Fibroblast of lung (primary cell): Measurements from ENCODE around the gene PRKCA. TPM values are rescaled to one million over a fixed set of nuclear protein-coding genes. Genes with fewer than 3 reads are reported as not detected.

Experiments used
- DNase-seq, 2 donors: peaks; one replicate each; pipeline versions ENCODE4 v3.0.0 to v3.0.0-alpha.2; 2010; ENCODE audit warnings: low read depth in 2 of 2
- H2AFZ ChIP-seq: 2 replicates; pipeline ENCODE4 v1.5.1; 2012; ENCODE audit warnings: low read length, control low read depth, inconsistent platforms
- H3K27ac ChIP-seq: 2 replicates; pipeline ENCODE4 v1.5.1; 2011; ENCODE audit warnings: low read length, control low read depth; ENCODE audit not compliant: insufficient read depth
- H3K27me3 ChIP-seq: 2 replicates; pipeline ENCODE4 v1.5.1; 2011; ENCODE audit warnings: mild to moderate bottlenecking, low read length; ENCODE audit not compliant: control insufficient read depth, insufficient read depth
- H3K36me3 ChIP-seq: 2 replicates; pipeline ENCODE4 v1.5.1; 2011; ENCODE audit warnings: low read length; ENCODE audit not compliant: control insufficient read depth, insufficient read depth
- H3K4me1 ChIP-seq: 2 replicates; pipeline ENCODE4 v1.5.1; 2011; ENCODE audit warnings: low read length; ENCODE audit not compliant: control insufficient read depth, insufficient read depth; ENCODE audit errors: extremely low read depth
- H3K4me2 ChIP-seq: 2 replicates; pipeline ENCODE4 v1.5.1; 2011; ENCODE audit warnings: low read length, control low read depth; ENCODE audit not compliant: insufficient read depth; ENCODE audit errors: extremely low read depth
- H3K4me3 ChIP-seq, 4 experiments: fragments of 200-600 bp in 1 of 4; sonication (generic) in 1 of 4; replicated peaks in 1 of 4; 2 replicates each; pipeline ENCODE4 v1.5.1; 2011 to 2016; ENCODE audit warnings: low read length in 4 of 4, low read depth in 3 of 4, mild to moderate bottlenecking in 3 of 4, control low read depth in 2 of 4, inconsistent platforms in 1 of 4, mixed read lengths in 1 of 4; ENCODE audit not compliant: insufficient read depth in 1 of 4; ENCODE audit errors: control extremely low read depth in 1 of 4
- H3K79me2 ChIP-seq: 2 replicates; pipeline ENCODE4 v1.5.1; 2012; ENCODE audit warnings: mild to moderate bottlenecking, low read length, inconsistent platforms; ENCODE audit not compliant: control insufficient read depth, insufficient read depth
- H3K9ac ChIP-seq: 2 replicates; pipeline ENCODE4 v1.5.1; 2011; ENCODE audit warnings: mild to moderate bottlenecking, low read length, control low read depth; ENCODE audit not compliant: insufficient read depth
- H3K9me3 ChIP-seq: 2 replicates; pipeline ENCODE4 v1.5.1; 2012; ENCODE audit warnings: low read depth, low read length; ENCODE audit not compliant: control insufficient read depth, insufficient read depth
- H4K20me1 ChIP-seq: 2 replicates; pipeline ENCODE4 v1.5.1; 2011; ENCODE audit warnings: low read length; ENCODE audit not compliant: control insufficient read depth, insufficient read depth; ENCODE audit errors: extremely low read depth
- CTCF ChIP-seq, 2 donors: IDR thresholded peaks in 1 of 2; conservative IDR thresholded peaks in 1 of 2; 1 replicate in 1 of 2; 2 replicates in 1 of 2; pipeline ENCODE4 v1.5.1; 2011 to 2012; ENCODE audit warnings: low read length in 2 of 2, control low read depth in 1 of 2, inconsistent platforms in 1 of 2, low read depth in 1 of 2, mild to moderate bottlenecking in 1 of 2
- EZH2 ChIP-seq: IDR thresholded peaks from 2 replicates; pipeline ENCODE4 v1.5.1; 2012; ENCODE audit warnings: low read length, control low read depth, mild to moderate bottlenecking; ENCODE audit errors: missing control alignments
- polyA plus RNA-seq, 2 donors: library from polyadenylated mRNA; depleted of rRNA in 1 of 2; stranded (reverse) in 1 of 2; unstranded in 1 of 2; fragments of >200 nt; gene quantifications; 2 replicates each; pipeline ENCODE4 v1.2.1, GENCODE V29; 2011 to 2012; ENCODE audit warnings: missing spikeins in 1 of 2
- total RNA-seq: library from RNA; depleted of rRNA; stranded (reverse); fragments of >200 nt; gene quantifications from 2 replicates; pipeline ENCODE4 v1.2.1, GENCODE V29; 2014

Gene PRKCA
- total and polyA plus RNA-seq, 2 donors (not counting 1 experiment from before 2014, with no cell fraction given): 34.0 to 74.2 TPM

GRCh38 chr17:66713533-66714042 lies 411.2 kb downstream of the PRKCA start:
- no peaks in the 10 kb centered on the region for H3K4me1 ChIP-seq
- no peak overlapping the region for H2AFZ ChIP-seq
- H4K20me1 ChIP-seq: no peaks in the 10 kb centered on the region
- H3K4me2 ChIP-seq: no peak overlapping the region
- DNase-seq: no peak
- H3K4me3 ChIP-seq: no peak overlapping the region
- TF ChIP-seq EZH2 (no peak), CTCF (conservative IDR thresholded peaks at IDR 0.05 in 1 of 2, IDR thresholded peaks at IDR 0.05 in 1 of 2; ENCODE audit: low read depth in 1 of 2, low read length in 2 of 2) (no peak)
- no peaks in the 10 kb centered on the region for H3K36me3 ChIP-seq
- H3K9me3 ChIP-seq: no peaks in the 10 kb centered on the region
- no peak overlapping the region for H3K27ac ChIP-seq
- H3K79me2 ChIP-seq: no peaks in the 10 kb centered on the region
- no peaks in the 10 kb centered on the region for H3K27me3 ChIP-seq
- H3K9ac ChIP-seq: no peak overlapping the region

- Histone ChIP-seq H4K20me1 (no peaks in the 10 kb centered on the region), H2AFZ (no peak overlapping the region), H3K36me3 (no peaks in the 10 kb centered on the region), H3K27me3 (no peaks in the 10 kb centered on the region), H3K9me3 (no peaks in the 10 kb centered on the region), H3K27ac (no peak overlapping the region), H3K79me2 (no peaks in the 10 kb centered on the region), H3K4me3 (no peak overlapping the region), H3K4me1 (no peaks in the 10 kb centered on the region), H3K9ac (no peak overlapping the region), H3K4me2 (no peak overlapping the region)
- TF ChIP-seq CTCF (conservative IDR thresholded peaks at IDR 0.05 in 1 of 2, IDR thresholded peaks at IDR 0.05 in 1 of 2; ENCODE audit: low read depth in 1 of 2, low read length in 2 of 2): no peak
- TF ChIP-seq EZH2: no peak
- DNase-seq: no peak
Measured at GRCh38 chr17:66714046-66715023, 411.9 kb downstream of the PRKCA start.

- Histone ChIP-seq H2AFZ (no peak overlapping the region), H3K4me2 (no peak overlapping the region)
Measured at GRCh38 chr17:66715076-66715675, 412.8 kb downstream of the PRKCA start.

More at GRCh38 chr17:66715076-66715675, 412.8 kb downstream of the PRKCA start:
- Histone ChIP-seq H3K4me3 (no peak overlapping the region), H3K36me3 (no peaks in the 10 kb centered on the region), H3K9me3 (no peaks in the 10 kb centered on the region), H3K27ac (no peak overlapping the region), H3K4me1 (no peaks in the 10 kb centered on the region), H3K27me3 (no peaks in the 10 kb centered on the region), H4K20me1 (no peaks in the 10 kb centered on the region), H3K79me2 (no peaks in the 10 kb centered on the region), H3K9ac (no peak overlapping the region)
- TF ChIP-seq EZH2: no peak
- TF ChIP-seq CTCF (conservative IDR thresholded peaks at IDR 0.05 in 1 of 2, IDR thresholded peaks at IDR 0.05 in 1 of 2; ENCODE audit: low read depth in 1 of 2, low read length in 2 of 2): no peak
- no peak for DNase-seq
